Measurements from ENCODE around the gene ADIRF. TPM values are rescaled to one million over a fixed set of nuclear protein-coding genes. Genes with fewer than 3 reads are reported as not detected.
A peak's percentile ranks its signal among the peaks of the same experiment; 100 is the strongest.

The ADIRF gene
- total RNA-seq, 1 donor from 2014 or later: 1.3 TPM

- peak; percentile 52 for DNase-seq (ENCODE audit: low read depth)
Measured at GRCh38 chr10:86960003-86960862, 8.0 kb upstream of the ADIRF start.

GRCh38 chr10:86960863-86961434, 7.3 kb upstream of the ADIRF start:
- no peak for DNase-seq (ENCODE audit: low read depth)

DNA sequence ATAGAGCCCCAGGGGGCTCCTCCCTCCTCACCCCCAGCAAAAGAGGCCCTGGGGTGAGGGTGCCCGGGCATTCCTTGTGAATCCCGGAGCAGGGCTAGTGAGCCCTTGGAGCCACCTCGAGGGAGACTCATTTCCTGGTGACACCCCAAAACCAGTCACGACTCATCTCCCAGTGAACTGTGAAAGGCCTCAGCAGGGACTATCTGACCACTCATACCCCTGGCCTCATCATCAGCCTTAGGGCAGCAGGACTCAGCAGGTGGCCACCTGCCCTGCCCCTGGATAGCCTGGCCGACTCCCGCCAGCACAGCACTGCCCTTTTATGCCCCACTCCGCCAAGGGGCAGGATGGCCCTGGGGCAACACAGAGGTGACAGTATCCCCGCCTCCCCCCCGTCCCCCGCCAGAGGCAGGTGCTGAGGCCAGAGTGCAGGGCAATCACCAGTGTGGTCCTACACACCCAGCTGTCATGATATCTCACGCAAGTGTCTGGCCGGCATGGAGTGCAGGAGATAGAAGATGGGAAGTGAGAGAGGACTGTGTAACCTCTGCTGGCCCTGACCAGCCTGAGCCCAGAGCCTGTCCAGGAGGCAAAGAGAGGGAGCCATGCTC, 6.7 kb upstream of the ADIRF start:
- peak; percentile 54 for DNase-seq (ENCODE audit: low read depth)

DNA sequence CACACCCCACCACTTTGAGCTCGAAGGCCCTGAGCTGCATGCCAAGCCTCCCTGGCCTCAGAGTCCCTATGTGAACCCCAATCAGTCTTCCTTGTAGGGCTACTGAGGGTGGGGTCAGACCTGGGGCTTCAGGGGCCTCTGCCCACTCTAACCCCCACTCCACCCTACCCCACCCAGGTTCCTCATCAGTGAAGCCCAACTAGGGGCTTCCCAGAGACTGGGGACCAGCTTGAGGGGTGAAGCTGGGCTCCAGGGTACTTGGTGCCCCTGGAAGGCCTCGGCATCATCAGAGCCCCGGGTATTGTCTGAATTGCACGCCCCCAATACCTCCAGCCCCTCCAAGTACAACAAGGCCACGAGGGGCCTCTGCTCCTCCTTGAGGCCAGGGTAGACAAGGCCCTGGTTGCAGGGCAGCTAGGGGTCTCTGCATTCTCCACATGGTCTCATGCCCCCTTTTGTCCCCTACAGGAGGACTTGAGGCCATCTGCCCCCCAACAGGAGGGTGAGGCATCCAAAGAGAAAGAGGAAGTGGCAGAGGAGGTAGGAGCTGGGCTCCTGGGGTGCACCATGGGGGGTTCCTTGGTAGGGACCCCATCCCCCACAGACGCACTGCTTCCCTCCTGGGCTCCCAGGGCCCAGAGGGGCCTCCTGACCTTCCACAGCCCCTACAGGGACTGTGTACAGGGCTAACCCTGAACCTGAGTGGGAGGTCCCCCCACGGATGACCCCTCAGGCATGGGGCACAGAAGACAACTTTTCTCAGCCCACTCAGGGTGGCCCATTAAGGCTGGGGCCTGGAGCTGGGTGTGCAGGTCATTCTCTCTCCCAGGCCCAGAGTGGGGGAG, 5.9 kb upstream of the ADIRF start:
- DNase-seq (ENCODE audit: low read depth): no peak

DNA sequence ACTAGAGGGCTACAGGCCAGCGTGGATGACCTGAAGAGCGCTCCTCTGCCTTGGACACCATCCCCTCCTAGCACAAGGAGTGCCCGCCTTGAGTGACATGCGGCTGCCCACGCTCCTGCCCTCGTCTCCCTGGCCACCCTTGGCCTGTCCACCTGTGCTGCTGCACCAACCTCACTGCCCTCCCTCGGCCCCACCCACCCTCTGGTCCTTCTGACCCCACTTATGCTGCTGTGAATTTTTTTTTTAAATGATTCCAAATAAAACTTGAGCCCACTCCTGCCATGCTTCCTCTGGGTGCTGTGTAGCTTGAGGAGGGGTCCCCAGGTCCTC, 5.3 kb upstream of the ADIRF start:
- DNase-seq (ENCODE audit: low read depth): no peak

DNA sequence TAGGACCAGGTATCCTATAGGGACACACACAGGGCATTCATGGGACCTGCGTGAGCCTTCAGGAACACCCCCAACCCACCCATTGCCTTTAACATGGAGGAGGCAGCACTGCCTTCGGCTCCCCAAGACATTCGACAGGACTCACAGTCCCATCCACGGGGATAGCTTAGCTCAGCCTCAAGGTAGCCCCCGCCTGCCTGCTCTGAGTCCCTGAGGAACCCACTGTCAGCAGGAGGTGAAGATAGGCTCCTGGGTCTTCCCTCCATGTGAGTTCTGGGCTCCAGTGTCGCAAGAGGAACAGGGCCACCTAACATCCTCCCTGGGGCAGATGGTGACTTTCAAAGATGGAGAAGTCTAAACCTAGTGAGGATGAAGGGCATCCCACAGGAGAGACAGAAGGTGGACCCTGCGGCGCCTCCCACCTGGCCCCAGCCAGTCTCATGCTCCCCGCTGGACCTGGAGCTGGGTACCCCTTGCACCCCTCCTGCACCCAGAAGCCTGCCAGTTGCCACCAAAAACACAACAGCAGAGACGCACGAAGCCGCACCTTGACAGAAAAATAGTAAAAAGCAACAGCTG, 4.9 kb upstream of the ADIRF start:
- no peak for DNase-seq (ENCODE audit: low read depth)

DNA sequence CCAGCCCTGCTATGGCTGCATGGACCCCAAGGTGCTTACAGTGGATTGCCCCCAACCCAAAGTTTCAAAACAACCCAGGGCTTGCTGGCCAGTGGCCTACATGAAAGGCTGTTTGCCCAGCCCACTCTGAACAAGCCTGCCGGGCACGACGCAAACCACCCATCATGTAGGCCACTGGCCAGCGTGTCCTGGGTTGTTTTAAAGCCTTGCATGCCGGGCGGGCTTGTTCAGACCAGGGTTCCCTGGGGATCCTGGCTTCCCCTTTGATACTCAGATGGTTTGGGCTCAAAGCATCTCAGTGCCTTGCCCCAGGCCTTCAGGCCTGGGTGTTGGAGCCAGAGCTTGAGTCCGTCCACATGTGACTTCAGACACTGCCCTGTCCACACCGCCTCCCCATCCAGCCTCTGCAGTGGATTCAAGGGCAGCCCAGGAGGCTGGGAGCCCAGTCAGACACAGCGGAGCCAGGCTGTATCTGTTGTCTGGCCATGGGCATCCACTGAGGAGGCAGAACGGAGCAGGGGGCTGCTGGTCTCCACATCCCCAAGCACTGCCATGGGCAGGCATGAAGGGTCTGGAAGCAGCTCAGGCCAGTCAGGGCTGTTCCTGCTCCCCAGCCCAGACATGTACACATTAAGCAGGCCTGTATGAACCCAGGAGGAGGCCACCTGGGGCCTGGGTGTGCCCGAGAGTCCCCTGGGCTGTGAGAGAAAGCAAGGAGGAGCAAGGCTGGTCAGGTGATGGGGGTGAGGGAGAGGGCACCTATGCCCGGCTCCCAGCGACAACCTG, 4.0 kb upstream of the ADIRF start:
- no peak for DNase-seq (ENCODE audit: low read depth)

- no peak for DNase-seq (ENCODE audit: low read depth)
Measured at GRCh38 chr10:86964847-86965190, 3.5 kb upstream of the ADIRF start.

- no peak for DNase-seq (ENCODE audit: low read depth)
Measured at GRCh38 chr10:86965986-86966654, 2.2 kb upstream of the ADIRF start.

GRCh38 chr10:86967481-86967941, 771 bp upstream of the ADIRF start:
- no peak for DNase-seq (ENCODE audit: low read depth)

DNA sequence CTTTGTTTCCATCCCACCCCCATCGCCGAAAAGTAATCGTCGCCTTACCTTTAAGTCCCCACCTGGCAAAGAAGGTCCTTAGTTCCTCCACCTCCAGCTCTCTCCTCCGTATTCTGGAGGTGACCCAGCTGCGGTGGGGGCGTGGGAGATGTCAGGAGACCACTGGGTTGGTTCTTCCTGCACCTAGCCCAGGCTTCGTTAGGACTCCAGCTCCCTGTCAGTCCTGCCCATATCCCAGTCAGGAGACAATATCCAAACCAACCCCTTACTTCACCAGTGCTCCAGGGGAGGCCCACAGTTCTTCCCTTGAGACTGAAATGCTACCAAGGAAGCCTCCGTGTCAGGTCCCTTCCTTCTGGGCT, 693 bp downstream of the ADIRF start:
- DNase-seq (ENCODE audit: low read depth): no peak

DNA sequence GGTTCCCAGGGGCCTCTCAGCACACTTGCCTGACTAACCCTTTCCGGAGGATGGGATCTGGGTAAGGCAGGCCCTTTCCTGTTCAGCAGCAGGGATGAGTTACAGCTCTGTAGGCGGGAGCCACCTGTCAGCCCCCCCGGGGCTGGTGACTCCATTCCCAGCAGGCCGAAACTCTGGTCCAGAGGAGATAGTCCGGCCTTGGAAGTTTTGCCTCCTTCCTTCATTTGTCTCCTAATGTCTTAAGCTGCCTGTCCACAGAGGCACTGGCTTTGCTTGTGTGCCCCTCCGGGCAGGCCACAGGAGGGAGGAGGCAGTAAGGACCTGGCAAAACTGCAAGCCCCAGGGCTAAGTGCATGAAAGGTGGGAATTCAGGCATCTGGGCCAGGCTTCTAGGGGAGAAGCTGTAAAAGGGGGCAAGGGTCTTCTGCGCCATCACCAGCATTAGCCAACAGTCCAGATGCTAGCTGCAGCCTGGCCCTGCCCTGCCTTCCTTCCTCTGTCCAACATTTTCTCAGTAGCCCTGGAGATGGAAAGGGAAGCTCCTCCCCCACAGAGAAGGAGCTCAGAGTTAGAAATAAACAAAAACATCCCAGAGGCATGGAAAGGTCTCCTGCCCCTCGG, 1.2 kb downstream of the ADIRF start:
- peak; percentile 57 for DNase-seq (ENCODE audit: low read depth)

DNA sequence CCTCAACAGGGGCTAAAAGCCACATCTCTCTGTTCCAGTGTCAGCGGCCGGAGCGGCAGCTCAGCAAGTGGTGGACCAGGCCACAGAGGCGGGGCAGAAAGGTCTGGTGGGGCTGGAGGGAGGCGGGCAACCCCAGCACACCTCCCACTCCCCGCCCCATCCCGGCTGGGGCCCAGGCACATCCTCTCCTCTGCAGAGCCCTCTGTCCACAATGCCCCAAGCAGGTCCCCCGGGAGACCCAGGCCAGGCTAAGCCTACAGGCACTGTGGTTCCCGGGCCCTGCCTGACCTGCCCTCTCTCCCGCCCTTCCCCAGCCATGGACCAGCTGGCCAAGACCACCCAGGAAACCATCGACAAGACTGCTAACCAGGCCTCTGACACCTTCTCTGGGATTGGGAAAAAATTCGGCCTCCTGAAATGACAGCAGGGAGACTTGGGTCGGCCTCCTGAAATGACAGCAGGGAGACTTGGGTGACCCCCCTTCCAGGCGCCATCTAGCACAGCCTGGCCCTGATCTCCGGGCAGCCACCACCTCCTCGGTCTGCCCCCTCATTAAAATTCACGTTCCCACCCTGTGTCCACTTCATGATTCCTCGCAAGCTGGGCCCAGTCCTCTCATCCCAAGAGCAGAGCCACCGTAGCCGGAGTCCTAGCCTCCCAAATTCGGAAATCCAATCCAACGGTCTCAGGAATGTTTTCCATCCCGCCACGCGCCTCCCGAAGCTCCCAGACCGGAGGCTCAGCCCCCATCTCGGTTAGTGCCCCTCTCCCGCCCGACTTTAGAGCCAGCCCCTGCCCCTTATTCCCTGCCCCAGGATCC, 2.1 kb downstream of the ADIRF start:
- DNase-seq (ENCODE audit: low read depth): peak; percentile 49

DNA sequence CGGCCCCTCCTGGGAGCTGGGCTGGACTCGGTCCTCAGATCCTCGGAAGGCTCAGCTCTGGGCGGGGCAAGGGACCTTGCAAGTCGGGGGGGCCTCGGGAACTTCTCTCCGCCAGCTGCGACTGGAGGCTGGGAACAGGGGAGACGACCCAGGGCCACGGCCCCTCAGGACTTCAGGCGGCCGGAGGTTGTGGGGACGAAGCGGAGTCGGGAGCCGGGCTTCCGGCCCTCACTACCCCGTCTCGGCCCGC, 2.6 kb downstream of the ADIRF start:
- DNase-seq (ENCODE audit: low read depth): no peak

GRCh38 chr10:86971232-86971991, 3.1 kb downstream of the ADIRF start:
- DNase-seq (ENCODE audit: low read depth): peak; percentile 88

GRCh38 chr10:86972613-86973380, 4.5 kb downstream of the ADIRF start:
- no peak for DNase-seq (ENCODE audit: low read depth)

GRCh38 chr10:86974484-86974883, 6.2 kb downstream of the ADIRF start:
- no peak for DNase-seq (ENCODE audit: low read depth)

Data from myocyte (in vitro differentiated cells).